Activated naive CD4-positive, alpha-beta T cell treated with anti-CD3 and anti-CD28 coated beads, Interleukin-2, amount 50 U/mL, for 72 hours (primary cell): ENCODE results near the gene TYW1. TPM values are rescaled to one million over a fixed set of nuclear protein-coding genes. Genes with fewer than 3 reads are reported as not detected.
A peak's percentile ranks its signal among the peaks of the same experiment; 100 is the strongest.
"Not testable (repeated sequence)": the region's sequence is repeated elsewhere in the genome, so short reads cannot be mapped to it uniquely, and the experiment has no call there.

ENCODE experiments used
- ATAC-seq, 2 donors: fragments of 150-1000 bp; cut with Tn5 transposase; 2 replicates each; pipeline ENCODE4 v1.10.0; 2021; ENCODE audit warnings: mild to moderate bottlenecking in 2 of 2, moderate library complexity in 2 of 2
- DNase-seq, 2 donors: peaks; one replicate each; pipeline ENCODE4 v3.0.0; 2021 to 2022; ENCODE audit warnings: low spot score in 2 of 2
- H3K27ac Mint-ChIP-seq, 2 donors: one replicate each; pipeline ENCODE4 v1.8.0; 2022; ENCODE audit warnings: mild to moderate bottlenecking in 2 of 2, mixed read lengths in 2 of 2
- H3K36me3 Mint-ChIP-seq, 2 donors: one replicate each; pipeline ENCODE4 v1.8.0; 2022; ENCODE audit warnings: mixed read lengths in 2 of 2
- H3K9me3 Mint-ChIP-seq, 2 donors: one replicate each; pipeline ENCODE4 v1.8.0; 2022; ENCODE audit warnings: mixed read lengths in 2 of 2
- total RNA-seq, 2 donors: library from RNA; stranded (reverse); gene quantifications; one replicate each; pipeline ENCODE4 v1.2.3, GENCODE V29; 2022

TYW1 gene
- total RNA-seq, 2 donors from 2014 or later = 14.1 to 16.1 TPM

DNA sequence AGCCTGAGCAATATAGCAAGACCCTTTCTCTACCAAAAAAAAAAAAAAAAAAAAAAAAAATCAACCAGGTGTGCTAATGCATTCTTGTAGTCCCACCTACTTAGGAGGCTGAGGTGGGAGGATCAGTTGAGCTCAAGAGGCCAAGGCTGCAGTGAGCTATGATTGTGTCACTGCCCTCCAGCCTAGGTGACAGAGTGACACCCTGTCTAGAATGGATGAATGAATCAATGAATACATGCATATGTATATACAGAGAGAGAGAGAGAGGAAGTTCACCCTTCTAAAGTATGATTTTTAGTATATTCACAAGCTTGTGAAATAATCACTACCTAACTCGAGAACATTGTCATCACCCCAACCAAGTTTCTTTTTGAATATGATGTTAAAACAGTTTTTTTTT lies 138.3 kb downstream of the TYW1 start:
- not testable (repeated sequence) for H3K36me3 Mint-ChIP-seq, H3K9me3 Mint-ChIP-seq
- ATAC-seq = peak; percentile 99
- DNase-seq = peak in 1 of 2 donors; percentile 15
- H3K27ac Mint-ChIP-seq = peak overlapping the region in 1 of 2 donors; percentile 17

DNA sequence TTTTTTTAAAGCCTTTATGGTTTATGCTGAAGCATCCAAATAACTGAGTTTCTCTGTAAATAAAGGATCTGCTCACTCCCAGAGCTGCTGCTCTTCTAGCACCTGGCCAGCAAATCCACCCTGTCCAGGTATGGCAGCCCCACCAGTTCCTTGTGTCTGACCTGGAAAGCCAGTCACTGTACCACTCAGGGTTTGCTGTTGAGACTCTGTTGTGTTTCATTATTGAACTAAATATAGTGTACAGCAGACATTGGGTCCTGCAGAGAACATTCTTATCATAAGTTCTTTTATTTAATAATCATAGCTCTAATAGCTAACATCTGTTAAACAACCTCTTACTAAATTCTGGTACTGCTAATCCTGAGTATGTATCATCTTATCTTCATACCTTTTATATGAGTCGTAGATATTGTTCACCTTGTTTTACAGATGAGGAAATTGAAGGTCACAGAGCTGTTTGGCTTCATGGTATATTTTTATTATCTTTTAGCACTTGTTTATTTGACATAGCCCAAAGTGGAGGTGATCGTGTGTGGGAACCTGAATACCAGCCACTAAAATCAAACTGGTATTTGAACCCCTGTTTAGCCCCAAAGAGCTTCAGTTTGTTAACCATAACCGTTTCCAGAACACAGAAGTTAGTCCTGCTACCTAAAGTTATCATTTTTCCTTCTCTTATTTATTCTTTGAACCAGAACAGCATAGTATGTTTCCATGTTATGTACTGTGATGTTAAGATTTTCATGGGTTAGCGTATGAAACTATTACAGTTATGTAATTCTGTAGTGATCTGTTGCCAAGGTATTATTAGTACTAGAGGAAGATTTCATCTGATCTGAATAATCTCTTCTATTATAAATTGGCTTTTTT lies 139.2 kb downstream of the TYW1 start:
- H3K27ac Mint-ChIP-seq, ATAC-seq, DNase-seq, H3K36me3 Mint-ChIP-seq, H3K9me3 Mint-ChIP-seq: not testable (repeated sequence)

- not testable (repeated sequence) for DNase-seq, ATAC-seq, H3K9me3 Mint-ChIP-seq, H3K36me3 Mint-ChIP-seq
- peak overlapping the region in 1 of 2 donors; percentile 53 for H3K27ac Mint-ChIP-seq
Measured at GRCh38 chr7:67137489-67137888, 140.9 kb downstream of the TYW1 start.

DNA sequence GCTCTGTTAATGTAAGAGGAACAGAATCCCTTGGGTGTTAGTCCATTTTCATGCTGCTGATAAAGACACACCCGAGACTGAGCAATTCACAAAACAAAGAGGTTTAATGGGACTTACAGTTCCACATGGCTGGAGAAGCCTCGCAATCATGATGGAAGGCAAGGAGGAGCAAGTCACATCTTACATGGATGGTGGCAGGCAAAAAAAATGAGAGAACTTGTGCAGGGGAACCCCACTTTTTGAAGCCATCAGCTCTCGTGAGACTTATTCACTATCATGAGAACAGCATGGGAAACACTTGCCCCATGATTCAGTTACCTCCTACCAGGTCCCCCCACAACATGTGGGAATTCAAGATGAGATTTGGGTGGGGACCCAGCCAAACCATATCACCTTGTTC lies 143.2 kb downstream of the TYW1 start:
- not testable (repeated sequence) for H3K36me3 Mint-ChIP-seq, H3K27ac Mint-ChIP-seq, H3K9me3 Mint-ChIP-seq, DNase-seq, ATAC-seq

DNA sequence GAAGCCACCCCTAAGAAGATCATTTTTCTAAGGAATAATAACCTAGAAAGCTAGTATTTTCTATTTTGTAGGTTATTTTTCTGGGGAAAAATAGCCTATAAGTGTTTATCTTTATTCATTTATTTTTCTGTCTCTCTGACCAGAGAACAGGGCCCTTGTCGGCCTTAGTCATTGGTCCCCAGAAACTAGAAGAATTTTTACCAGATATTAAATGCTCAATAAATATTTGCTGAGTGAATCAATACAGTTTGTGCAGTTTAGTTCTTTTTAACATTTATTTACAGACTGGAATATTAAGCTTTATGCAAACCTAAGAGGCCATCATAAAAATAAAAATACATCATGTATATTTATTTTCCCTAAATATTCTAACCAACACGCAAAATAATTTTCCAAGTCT lies 144.4 kb downstream of the TYW1 start:
- not testable (repeated sequence) for ATAC-seq, H3K27ac Mint-ChIP-seq, H3K36me3 Mint-ChIP-seq

GRCh38 chr7:67143091-67143786 lies 146.6 kb downstream of the TYW1 start:
- not testable (repeated sequence) for DNase-seq, H3K9me3 Mint-ChIP-seq, ATAC-seq, H3K36me3 Mint-ChIP-seq, H3K27ac Mint-ChIP-seq

More for the DNA sequence above, 144.4 kb downstream of the TYW1 start:
- H3K9me3 Mint-ChIP-seq, DNase-seq: not testable (repeated sequence)

DNA sequence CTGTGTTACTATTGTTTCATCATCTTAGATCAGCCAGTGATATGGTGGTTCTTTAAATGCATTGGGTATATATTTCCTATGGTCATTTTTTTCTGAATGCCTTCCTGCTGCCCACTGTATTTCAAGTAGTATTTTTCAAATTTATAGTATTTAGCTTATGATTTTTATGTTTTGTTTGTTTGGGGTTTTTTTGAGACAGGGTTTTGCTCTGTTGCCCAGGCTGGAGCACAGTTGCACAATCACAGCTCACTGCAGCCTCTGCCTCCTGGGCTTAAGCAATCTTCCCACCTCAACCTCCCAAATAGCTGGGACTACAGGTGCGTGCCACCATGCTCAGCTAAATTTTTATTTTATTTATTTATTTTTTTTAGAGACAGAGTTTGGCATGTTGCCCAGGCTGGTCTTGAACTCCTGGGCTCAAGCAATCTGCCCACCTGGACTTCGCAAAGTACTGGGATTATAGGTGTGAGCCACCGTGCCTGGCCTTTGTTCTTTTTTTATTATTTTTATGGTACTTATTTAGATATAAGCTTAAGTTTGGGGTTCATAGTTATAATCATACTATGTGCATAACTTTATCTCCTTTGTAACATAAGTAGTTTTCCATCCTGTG lies 149.1 kb downstream of the TYW1 start:
- not testable (repeated sequence) for DNase-seq, ATAC-seq, H3K36me3 Mint-ChIP-seq, H3K9me3 Mint-ChIP-seq
- H3K27ac Mint-ChIP-seq = peak overlapping the region in 1 of 2 donors; percentile 10

DNA sequence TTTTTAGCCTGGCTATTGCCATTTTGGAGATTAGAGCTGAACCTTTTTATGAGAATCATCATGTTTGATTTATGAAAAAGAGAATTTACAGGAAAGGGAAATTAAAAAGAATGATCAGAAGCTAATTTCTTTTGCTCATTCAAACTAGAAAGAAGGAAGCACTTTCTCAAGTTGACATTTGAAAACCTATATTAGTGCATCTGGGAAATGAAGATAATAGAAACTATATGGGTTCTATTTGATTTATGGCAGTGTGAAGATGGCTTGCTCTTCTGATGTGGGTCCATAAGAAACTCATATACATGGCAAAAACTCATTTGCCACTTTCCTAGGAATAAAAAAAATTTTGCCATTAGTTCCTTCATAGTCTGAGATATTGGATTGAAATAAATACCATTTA lies 152.5 kb downstream of the TYW1 start:
- not testable (repeated sequence) for ATAC-seq

GRCh38 chr7:67154374-67154773 lies 157.7 kb downstream of the TYW1 start:
- not testable (repeated sequence) for ATAC-seq, H3K27ac Mint-ChIP-seq, DNase-seq, H3K9me3 Mint-ChIP-seq
- H3K36me3 Mint-ChIP-seq = peaks cover 24 to 35% of the 10 kb centered on the region in 2 donors

More for the DNA sequence above, 152.5 kb downstream of the TYW1 start:
- H3K27ac Mint-ChIP-seq, H3K9me3 Mint-ChIP-seq, DNase-seq: not testable (repeated sequence)
- H3K36me3 Mint-ChIP-seq = peaks cover 13 to 18% of the 10 kb centered on the region in 2 donors

- ATAC-seq, H3K9me3 Mint-ChIP-seq, H3K27ac Mint-ChIP-seq, DNase-seq: not testable (repeated sequence)
- peaks cover 24 to 35% of the 10 kb centered on the region in 2 donors for H3K36me3 Mint-ChIP-seq
Measured at GRCh38 chr7:67156064-67156463, 159.4 kb downstream of the TYW1 start.

DNA sequence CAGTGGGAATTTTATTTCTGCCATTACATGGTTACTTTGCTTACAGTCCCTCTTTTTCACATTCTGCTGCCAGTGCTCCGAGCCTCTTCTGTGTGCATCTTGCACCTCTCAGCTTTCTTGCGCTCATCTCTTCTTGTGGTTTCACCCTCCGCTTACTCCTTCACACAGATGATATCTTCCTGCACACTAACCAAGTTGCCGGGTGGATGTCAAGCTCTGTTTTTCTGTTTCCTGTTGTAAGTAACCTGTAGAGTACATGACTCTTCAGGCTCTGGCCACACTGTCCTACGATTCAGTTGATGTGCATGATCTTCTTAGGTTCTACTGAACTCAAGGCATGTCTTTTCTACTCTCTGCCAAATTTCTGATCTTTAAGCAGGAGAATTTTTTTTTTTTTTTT lies 166.7 kb downstream of the TYW1 start:
- H3K36me3 Mint-ChIP-seq, DNase-seq, H3K9me3 Mint-ChIP-seq: not testable (repeated sequence)
- ATAC-seq = peak; percentile 77 to 84
- peak overlapping the region in 1 of 2 donors; percentile 43 for H3K27ac Mint-ChIP-seq

DNA sequence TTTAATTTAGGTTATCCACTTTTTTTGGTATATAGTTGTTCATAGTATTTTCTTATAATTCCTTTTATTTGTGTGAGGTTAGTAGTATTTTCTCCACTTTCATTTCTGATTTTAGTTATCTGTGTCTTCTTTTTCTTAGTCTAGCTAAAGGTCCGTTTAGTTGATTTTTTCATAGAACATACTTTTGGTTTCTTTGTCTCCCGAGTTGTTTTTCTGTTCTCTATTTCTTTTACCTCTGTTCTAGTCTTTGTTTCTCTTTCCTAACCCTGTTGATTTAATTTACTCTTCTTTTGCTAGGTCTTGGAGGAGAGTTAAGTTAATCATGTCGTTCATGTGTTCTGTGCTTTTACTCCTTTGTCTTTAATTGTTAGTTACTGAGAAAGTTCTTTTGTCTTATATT lies 174.5 kb downstream of the TYW1 start:
- H3K36me3 Mint-ChIP-seq, ATAC-seq, H3K9me3 Mint-ChIP-seq, DNase-seq: not testable (repeated sequence)
- peak overlapping the region; percentile 4 to 77 for H3K27ac Mint-ChIP-seq

DNA sequence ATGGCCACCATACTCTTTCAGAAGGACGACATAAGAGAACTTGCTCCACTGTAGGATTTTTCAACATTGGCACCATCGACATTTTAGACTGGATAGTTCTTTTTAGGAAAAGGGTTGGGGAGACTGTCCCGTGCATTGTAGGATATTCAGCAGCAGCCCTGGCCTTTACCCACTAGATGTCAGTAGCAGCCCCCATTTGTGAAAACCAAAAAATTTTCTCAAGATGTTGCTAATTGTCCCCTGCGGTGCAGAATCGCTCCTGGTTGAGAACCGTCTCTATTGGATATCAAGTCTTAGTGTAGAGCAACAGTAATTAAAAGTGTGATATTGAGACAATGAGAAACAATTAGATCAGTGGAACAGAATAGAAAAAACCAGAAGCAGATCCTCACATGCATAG lies 180.1 kb downstream of the TYW1 start:
- not testable (repeated sequence) for H3K9me3 Mint-ChIP-seq, DNase-seq, H3K36me3 Mint-ChIP-seq, H3K27ac Mint-ChIP-seq
- ATAC-seq = peak in 1 of 2 donors; percentile 41

DNA sequence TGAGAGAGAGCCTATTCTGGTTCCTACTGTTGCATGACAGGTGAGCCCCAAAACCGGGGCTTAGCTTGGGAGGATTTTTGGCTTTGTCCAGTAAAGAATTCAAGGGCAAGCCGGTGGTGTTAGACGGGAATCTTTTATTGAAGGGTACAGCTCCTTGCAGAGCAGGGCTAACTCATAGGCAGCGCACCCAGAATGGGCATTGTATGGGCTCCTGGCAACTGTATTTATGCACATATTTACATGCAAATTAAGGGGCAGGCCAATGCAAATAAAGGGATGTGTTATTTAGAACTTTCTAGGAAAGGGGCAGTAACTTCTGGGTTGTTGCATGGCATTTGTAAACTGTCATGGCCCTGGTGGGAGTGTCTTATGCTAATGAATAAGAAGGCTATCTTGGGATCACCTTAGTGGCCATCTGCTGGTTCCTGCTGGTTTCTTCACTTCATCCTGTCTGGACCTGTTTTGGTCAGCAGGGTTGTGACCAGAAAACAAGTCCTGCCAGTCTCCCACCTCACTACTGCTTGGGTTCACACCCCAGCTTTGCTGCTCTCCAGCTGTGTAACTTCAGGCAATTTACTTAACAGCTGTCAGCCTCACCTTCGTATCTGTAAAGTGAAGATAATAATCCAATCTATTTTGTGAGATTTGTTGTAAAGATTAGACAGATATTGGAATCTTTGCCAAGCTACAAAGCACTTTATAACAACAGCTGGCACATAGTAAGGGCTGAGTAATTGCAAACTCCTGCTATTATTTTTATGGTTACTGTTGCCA lies 182.5 kb downstream of the TYW1 start:
- not testable (repeated sequence) for H3K36me3 Mint-ChIP-seq

DNA sequence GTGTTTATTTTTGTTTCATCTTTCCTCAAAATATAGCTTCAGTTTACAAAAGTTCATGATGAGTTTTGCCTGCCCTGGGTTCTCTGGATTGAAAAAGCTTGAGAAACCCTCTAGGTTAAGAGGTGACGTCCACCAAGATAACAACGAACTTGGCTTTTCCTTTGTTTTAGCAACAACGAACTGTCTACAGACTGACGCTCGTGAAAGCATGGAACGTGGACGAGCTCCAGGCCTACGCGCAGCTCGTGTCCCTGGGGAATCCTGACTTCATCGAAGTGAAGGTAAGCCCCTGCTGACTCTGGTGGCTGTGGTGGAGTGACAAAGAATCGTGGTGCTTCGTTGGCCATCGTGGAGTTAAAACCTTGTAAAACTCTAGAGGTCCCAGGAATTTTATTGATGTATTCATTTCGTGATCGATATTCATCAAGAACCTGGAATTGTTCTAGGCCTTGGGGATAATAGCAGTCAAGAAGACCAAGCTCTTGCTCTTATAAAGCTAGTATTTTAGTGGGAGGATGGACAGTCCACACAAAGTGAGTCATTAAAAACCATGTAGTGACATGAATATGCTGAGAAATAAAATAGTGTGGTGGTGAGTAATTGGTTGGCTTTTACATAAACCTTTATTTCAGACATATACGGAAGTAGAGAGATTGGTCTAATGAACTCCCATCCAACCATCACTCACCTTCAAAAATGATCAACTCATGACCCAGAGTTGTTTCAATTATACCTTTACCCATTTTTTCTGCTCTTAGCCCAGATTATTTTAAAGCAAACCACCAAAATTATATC lies 186.5 kb downstream of the TYW1 start:
- not testable (repeated sequence) for DNase-seq, H3K36me3 Mint-ChIP-seq, H3K27ac Mint-ChIP-seq, H3K9me3 Mint-ChIP-seq, ATAC-seq

More for the DNA sequence above, 182.5 kb downstream of the TYW1 start:
- not testable (repeated sequence) for DNase-seq, H3K9me3 Mint-ChIP-seq, ATAC-seq, H3K27ac Mint-ChIP-seq
